ENCODE results near the gene TUBGCP2.

- TF ChIP-seq POLR2AphosphoS5 (IDR thresholded peaks at IDR 0.05; ENCODE audit: low read depth, low read length) (no peak), CTCF (IDR thresholded peaks at IDR 0.05) (no peak)
Observed at GRCh38 chr10:133237588-133238465, 70.8 kb downstream of the TUBGCP2 start, which contains the start of gene VENTX.
